NCI-H510A (cell line): ENCODE results near the gene ARHGAP15.

ENCODE experiments used
- DNase-seq: peaks from one replicate; lab custom pipeline; 2025; lab: John Stamatoyannopoulos, UW

The ARHGAP15 gene

GRCh38 chr2:143144813-143145455 lies 15.7 kb downstream of the ARHGAP15 start:
- DNase-seq, result no peak

DNA sequence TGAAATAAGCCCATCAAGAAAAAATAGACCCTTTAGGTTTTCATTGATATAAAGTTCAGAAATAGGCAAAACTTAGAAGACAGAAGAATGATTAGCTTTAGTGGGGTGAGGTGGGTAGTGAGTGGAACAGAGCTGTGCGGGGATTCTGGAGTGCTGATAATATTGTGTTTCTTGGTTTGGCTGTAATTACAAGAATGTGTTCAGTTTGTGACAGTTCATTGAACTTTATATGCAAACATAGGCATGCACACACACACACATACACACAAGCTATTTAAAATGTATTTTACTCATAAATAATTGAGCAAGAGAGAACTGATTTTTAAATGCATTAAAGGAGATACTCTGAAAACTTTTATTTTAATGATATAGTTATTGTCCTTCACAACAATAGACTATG lies 17.1 kb downstream of the ARHGAP15 start:
- DNase-seq, result no peak

DNA sequence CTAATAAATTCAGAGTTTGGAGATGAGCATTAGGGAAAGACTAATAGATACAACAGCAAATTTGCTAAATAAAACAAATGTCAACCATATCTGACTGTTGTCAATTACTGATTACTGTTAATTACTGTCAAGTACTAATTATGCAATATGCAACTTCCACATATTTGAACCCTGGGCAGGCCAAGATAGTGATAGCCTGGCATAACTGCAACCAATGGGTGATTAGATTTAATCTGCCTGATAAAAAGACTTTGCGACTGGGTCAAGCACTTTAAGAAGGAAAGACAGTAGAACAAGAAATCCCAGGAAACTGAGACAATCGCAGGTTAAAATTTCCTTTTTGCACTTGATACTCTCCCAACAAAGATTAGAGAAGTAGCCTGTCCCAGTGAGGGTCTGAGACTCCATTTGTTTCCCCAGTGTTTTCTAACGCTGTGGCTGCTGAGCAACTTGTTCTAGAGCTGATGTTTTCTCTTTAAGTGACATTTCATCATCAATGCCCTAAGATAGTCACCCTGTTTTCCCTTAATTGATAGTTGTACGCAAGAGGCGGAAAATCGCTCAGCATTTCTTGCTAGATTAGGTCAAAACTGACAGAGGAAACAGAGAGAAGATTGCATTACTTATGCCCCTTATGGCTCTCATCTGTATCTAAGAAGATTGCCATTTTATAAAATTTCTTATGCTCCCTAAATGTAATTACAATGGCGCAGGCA lies 17.8 kb downstream of the ARHGAP15 start:
- DNase-seq, result no peak

- DNase-seq, result no peak
Measured at GRCh38 chr2:143148011-143148410, 18.8 kb downstream of the ARHGAP15 start.

- no peak for DNase-seq
Measured at GRCh38 chr2:143148757-143149156, 19.5 kb downstream of the ARHGAP15 start.

GRCh38 chr2:143150287-143150686 lies 21.1 kb downstream of the ARHGAP15 start:
- no peak for DNase-seq

GRCh38 chr2:143151111-143151752 lies 22.0 kb downstream of the ARHGAP15 start:
- no peak for DNase-seq

GRCh38 chr2:143152219-143152618 lies 23.0 kb downstream of the ARHGAP15 start:
- no peak for DNase-seq

DNA sequence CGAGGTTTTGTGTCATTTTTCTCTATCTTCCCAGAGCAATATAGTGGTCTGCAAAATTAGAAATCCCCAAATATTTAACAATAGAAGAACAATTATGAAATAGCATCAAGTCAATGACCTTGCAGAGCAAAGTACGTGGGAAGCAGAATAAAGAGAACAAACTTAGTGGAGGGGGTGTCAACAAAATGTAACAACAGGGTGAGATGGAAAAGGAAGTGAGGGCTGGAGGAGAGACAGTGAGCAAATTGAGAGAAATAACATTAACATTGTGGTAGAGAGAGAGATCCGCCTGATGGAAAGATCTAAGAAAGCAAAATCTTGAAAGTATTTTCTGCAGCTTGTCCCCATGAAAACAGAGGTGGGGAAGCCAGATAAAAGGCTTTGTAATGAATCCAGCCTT lies 23.4 kb downstream of the ARHGAP15 start:
- DNase-seq, result no peak

DNA sequence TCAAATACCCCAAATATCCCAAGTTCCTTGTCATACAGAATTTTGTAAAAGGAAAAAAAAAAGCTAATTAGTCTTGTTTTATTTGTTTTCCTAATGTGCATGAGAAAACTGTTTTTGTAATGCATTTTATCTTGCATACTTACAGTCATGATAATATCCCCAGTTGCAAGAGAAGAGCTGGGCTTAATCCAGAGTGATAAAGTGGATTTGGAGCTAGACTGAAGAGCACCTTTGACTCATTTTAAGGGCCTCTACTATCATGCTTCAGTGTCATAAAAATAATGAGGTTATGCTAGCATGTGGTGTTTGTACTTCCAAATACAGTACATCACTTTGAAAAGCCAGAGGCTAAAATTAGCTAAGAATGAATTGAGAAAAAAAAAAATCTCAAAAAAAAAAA lies 26.4 kb downstream of the ARHGAP15 start:
- DNase-seq, result no peak

DNA sequence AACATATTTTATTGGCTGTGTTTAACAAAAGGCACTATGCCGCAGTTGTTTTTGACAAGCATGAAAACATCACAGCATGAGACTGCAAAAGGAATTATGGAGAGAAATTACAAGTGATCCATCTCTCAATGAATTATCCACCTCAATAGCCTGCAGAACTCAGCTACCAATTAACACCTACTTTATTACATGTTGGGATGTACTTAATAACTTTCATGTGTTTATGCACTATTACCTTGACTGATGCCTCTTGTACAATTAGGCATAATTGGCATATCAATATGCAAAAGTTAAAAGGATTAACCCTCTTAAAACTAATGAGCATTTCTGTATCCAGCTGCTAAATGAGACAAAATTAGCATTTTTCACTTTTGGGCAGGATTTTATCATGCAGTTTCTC lies 27.8 kb downstream of the ARHGAP15 start:
- DNase-seq, result no peak

DNA sequence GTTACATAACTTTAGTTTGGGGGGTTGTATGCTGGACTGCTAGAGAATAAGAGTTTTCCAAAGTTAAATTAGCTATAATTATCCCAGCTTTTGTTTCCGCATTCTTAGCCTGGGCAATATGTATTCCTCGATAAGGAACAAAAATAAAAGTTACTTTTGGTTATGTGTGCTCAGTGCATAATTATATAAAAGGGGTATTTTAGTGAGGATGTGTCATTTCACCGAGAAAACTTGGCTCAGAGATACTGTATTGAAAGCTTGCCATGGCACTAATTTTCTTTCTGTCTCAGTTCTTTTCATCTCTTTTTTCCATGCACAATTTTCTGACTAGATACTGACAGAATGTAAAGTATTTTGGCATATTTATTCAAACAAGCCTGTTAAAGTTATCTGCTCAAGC lies 28.2 kb downstream of the ARHGAP15 start:
- DNase-seq, result no peak

DNA sequence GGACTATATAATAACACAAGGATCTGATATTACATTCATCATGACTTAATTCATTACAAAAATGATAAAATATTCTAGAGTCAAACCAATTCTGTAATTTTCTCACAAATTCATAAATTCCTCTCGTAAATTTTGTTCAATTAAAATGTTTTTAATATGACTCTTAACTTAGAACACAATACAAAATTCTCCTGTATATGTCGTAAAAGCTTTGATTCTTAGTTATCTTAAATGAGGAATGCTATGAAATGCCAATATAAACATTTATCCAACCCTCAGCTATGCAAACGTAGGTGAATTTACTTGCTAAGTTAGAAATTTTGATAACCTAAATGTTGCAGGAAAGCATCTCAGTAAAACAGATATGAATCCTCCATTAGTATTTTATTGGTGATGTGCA lies 28.9 kb downstream of the ARHGAP15 start:
- no peak for DNase-seq

DNA sequence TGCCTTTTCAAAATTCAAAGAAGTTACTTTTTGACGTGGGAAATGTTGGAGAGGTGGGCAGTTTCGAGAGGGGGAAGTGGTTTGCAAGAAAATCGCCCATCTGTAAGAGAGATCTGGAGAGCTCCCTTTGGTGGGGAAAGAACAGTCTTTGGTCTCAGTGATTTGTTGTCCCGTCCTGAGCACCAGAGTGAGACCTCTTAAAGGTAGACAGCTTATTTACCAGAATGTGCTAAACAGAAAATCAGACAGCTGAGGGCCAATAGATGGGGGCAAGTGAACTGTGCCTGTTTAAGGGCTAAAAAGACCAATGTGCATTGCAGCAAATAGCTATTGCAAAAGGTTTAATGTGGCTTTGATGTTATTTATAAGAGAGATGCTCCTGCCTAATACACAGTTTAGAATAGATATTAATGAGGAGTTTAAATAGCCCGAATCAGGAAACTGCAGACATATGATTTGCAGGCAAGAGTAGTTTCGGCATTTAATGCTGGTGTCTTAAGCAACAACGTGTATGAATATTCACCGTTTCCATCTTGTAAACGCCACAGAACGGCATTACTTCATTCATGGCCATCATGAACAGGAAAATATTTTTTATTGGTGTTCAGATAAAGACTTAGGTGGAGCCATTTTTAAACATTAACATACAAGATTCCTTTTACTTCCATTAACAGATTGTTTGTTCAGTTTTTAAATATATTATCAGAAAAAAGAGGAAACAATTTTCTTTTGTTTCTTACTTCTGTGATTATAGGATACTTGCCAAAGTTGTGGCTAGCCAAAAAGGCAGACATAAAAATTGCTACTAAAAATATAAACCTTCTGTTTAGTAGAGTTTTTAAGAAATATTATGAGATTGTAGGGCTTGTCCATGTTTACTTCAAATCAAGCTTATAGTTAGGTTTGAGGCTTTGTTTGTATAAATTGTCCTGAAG lies 29.6 kb downstream of the ARHGAP15 start:
- no peak for DNase-seq

GRCh38 chr2:143159486-143159840 lies 30.2 kb downstream of the ARHGAP15 start:
- DNase-seq, result no peak

DNA sequence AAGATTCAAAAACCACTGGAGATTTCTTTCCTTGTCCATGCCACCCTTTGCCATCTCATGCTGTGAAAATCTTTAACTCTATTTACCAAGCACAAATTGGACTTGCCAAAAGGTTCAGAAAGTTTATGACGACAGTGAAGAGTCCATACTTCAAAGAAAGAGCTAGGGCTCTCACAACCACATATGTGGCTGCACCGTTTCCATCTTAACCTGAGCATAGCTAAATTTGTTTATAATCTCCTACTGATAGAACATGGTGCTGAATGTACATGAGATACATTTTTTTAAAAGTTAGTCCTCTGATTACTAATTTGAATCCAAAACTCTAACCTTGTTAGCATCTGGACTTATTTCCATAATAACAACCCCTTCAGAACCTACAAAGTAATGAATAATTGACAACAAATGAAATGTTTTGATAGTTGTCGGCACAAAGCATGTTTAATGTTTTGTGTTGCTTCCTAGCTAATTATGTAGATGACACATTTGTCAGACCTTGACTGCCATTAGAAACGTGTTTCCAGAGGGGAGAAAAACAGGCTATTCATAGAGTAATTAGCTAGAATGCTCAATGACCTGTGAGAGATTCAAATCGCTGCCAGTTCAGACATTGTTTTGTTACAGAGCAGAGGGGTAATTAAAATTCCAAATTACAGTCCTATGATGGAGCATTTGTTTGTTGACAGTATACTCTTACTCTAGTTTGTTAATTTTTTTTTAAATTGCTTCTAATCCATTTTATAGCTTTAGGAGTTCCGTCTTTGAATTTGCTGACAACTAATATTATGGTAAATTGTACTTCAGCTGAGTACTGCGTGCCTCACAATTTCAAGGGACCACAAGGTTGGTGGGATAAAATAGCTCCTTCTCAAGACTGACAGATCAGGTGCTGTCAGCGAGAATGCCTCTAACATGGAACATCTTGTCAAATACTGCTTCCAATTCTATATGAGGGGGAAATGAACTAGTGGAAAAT lies 31.8 kb downstream of the ARHGAP15 start:
- DNase-seq, result no peak

DNA sequence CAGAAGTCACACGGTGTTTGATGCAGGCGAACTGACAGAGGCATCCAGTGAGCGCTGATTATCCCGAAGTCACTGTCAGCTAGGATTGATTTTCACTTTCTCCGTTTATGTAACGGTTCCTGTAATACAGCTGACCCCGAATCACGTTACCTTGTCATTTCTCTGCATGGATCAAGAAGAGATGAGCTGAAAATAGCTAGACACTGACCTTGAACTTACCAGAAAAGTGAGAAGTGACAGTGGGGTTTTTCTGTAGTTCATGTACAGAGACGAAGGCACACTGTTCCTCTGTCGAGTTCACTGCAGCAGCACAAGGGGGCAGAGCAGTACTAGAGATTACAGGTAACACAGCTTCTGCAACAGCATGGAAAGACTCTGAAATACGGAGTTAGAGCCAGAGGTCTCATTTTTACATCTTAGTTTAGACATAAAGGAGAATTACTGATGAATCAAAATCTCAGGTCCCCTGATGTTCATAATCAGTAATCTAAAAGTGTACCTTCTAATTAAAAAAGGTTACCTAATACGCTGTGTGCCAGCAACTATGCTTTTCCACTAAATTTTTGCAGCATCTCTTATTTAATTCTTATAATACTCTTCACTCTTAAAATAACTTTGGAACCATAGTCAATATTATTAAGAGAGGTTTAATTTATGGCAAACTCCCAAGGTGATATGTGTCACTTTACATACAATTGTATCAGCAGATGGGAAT lies 33.1 kb downstream of the ARHGAP15 start:
- DNase-seq, result peak; percentile 23

GRCh38 chr2:143162997-143163396 lies 33.8 kb downstream of the ARHGAP15 start:
- no peak for DNase-seq

- DNase-seq, result no peak
Measured at GRCh38 chr2:143163499-143163898, 34.3 kb downstream of the ARHGAP15 start.

GRCh38 chr2:143165291-143165690 lies 36.1 kb downstream of the ARHGAP15 start:
- DNase-seq, result no peak

GRCh38 chr2:143169105-143169504 lies 39.9 kb downstream of the ARHGAP15 start:
- DNase-seq, result no peak
